GM19468 (cell line): ENCODE data around the gene DPP8.
"Not testable (repeated sequence)": the region's sequence is repeated elsewhere in the genome, so short reads cannot be mapped to it uniquely, and the experiment has no call there.

Source experiments
- ATAC-seq: cut with Tn5 transposase; IDR thresholded peaks from one replicate; pipeline ENCODE4 v1.9.1; 2021; ENCODE audit warnings: mild to moderate bottlenecking, moderate library complexity, moderate number of reproducible peaks; ENCODE audit not compliant: unreplicated experiment; ENCODE audit errors: extremely low read depth

DPP8 gene

GRCh38 chr15:65408324-65409035, 109.0 kb downstream of the DPP8 start:
- ATAC-seq = no peak

GRCh38 chr15:65406424-65407000, 111.0 kb downstream of the DPP8 start:
- ATAC-seq = no peak

- no peak for ATAC-seq
Observed at GRCh38 chr15:65405791-65406423, 111.6 kb downstream of the DPP8 start.

- ATAC-seq = no peak
Observed at GRCh38 chr15:65404186-65404872, 113.2 kb downstream of the DPP8 start.

GRCh38 chr15:65402961-65403360, 114.5 kb downstream of the DPP8 start:
- ATAC-seq = no peak

- ATAC-seq = no peak
Observed at GRCh38 chr15:65401611-65402240, 115.8 kb downstream of the DPP8 start.

GRCh38 chr15:65400760-65401610, 116.5 kb downstream of the DPP8 start:
- no peak for ATAC-seq

- ATAC-seq = no peak
Observed at GRCh38 chr15:65399997-65400396, 117.5 kb downstream of the DPP8 start.

GRCh38 chr15:65399001-65399706, 118.3 kb downstream of the DPP8 start:
- ATAC-seq = no peak

GRCh38 chr15:65398486-65398885, 119.0 kb downstream of the DPP8 start:
- not testable (repeated sequence) for ATAC-seq

GRCh38 chr15:65396965-65397317, 120.5 kb downstream of the DPP8 start:
- ATAC-seq = no peak

- ATAC-seq = no peak
Observed at GRCh38 chr15:65396283-65396964, 121.1 kb downstream of the DPP8 start.

GRCh38 chr15:65395567-65396202, 121.8 kb downstream of the DPP8 start:
- no peak for ATAC-seq

- ATAC-seq = no peak
Observed at GRCh38 chr15:65394936-65395335, 122.6 kb downstream of the DPP8 start.

- no peak for ATAC-seq
Observed at GRCh38 chr15:65394280-65394789, 123.2 kb downstream of the DPP8 start.

- ATAC-seq = no peak
Observed at GRCh38 chr15:65393557-65393956, 123.9 kb downstream of the DPP8 start.

GRCh38 chr15:65393091-65393490, 124.4 kb downstream of the DPP8 start:
- no peak for ATAC-seq
